Measurements from ENCODE around the gene CUL7.

- TF ChIP-seq CTCF (IDR thresholded peaks at IDR 0.05) (no peak), POLR2AphosphoS5 (IDR thresholded peaks at IDR 0.05) (no peak)
Observed at GRCh38 chr6:43089467-43089866, 35.8 kb upstream of the CUL7 start.
